Neuronal stem cell (in vitro differentiated cells): ENCODE data around the gene PAXX.

ENCODE experiments used
- DNase-seq: peaks from one replicate; pipeline ENCODE4 v3.0.0-alpha.2; 2013; ENCODE audit warnings: low spot score
- H2AFZ ChIP-seq: one replicate; pipeline ENCODE4 v1.6.1; 2013; ENCODE audit warnings: mild to moderate bottlenecking, low read length, inconsistent platforms
- H2AK5ac ChIP-seq: 2 replicates; pipeline ENCODE4 v1.6.1; 2013; ENCODE audit warnings: low read depth, mild to moderate bottlenecking, inconsistent platforms, low read length, moderate library complexity, mixed read lengths
- H2BK120ac ChIP-seq: 2 replicates; pipeline ENCODE4 v1.6.1; 2013; ENCODE audit warnings: low read depth, mild to moderate bottlenecking, inconsistent platforms, low read length, moderate library complexity, mixed read lengths
- H2BK12ac ChIP-seq: one replicate; pipeline ENCODE4 v1.6.1; 2013; ENCODE audit warnings: low read length, inconsistent platforms
- H2BK15ac ChIP-seq: 2 replicates; pipeline ENCODE4 v1.6.1; 2013; ENCODE audit warnings: mild to moderate bottlenecking, low read length, inconsistent platforms, mixed read lengths
- H2BK5ac ChIP-seq: one replicate; pipeline ENCODE4 v1.6.1; 2013; ENCODE audit warnings: inconsistent platforms, mild to moderate bottlenecking, low read length, moderate library complexity
- H3K14ac ChIP-seq: one replicate; pipeline ENCODE4 v1.6.1; 2013; ENCODE audit warnings: low read length, inconsistent platforms
- H3K18ac ChIP-seq: 2 replicates; pipeline ENCODE4 v1.6.1; 2013; ENCODE audit warnings: low read length, inconsistent platforms
- H3K23ac ChIP-seq: 2 replicates; pipeline ENCODE4 v1.6.1; 2013; ENCODE audit warnings: low read depth, mild to moderate bottlenecking, mixed read lengths, low read length, inconsistent platforms; ENCODE audit not compliant: poor library complexity
- H3K27ac ChIP-seq: replicated peaks from 3 replicates; pipeline ENCODE4 v1.5.1; 2013; ENCODE audit warnings: low read length, inconsistent platforms
- H3K27me3 ChIP-seq, 3 experiments: 2 replicates each; pipeline ENCODE4 v1.6.1; 2013; ENCODE audit warnings: low read length in 3 of 3, mild to moderate bottlenecking in 2 of 3, inconsistent platforms in 1 of 3, low read depth in 1 of 3, mixed read lengths in 1 of 3, moderate library complexity in 1 of 3; ENCODE audit not compliant: control insufficient read depth in 3 of 3, insufficient read depth in 3 of 3
- H3K36me3 ChIP-seq, 2 donors: replicated peaks in 1 of 2; 2 replicates each; pipeline ENCODE4 v1.6.1; 2013; ENCODE audit warnings: low read length in 2 of 2; ENCODE audit not compliant: control insufficient read depth in 2 of 2, insufficient read depth in 2 of 2
- H3K4ac ChIP-seq: 2 replicates; pipeline ENCODE4 v1.6.1; 2013; ENCODE audit warnings: inconsistent platforms, mild to moderate bottlenecking, low read length, moderate library complexity
- H3K4me1 ChIP-seq, 2 donors: 1 replicate in 1 of 2; 2 replicates in 1 of 2; pipeline ENCODE4 v1.6.1; 2013; ENCODE audit warnings: low read length in 2 of 2, low read depth in 1 of 2; ENCODE audit not compliant: control insufficient read depth in 2 of 2, insufficient read depth in 1 of 2
- H3K4me2 ChIP-seq: one replicate; pipeline ENCODE4 v1.6.1; 2013; ENCODE audit warnings: mild to moderate bottlenecking, low read length, inconsistent platforms; ENCODE audit not compliant: insufficient read depth, poor library complexity, severe bottlenecking
- H3K4me3 ChIP-seq, 2 donors: 2 replicates each; pipeline ENCODE4 v1.5.1; 2013; ENCODE audit warnings: low read length in 2 of 2, mild to moderate bottlenecking in 2 of 2, inconsistent platforms in 1 of 2, moderate library complexity in 1 of 2
- H3K79me1 ChIP-seq: one replicate; pipeline ENCODE4 v1.6.1; 2013; ENCODE audit warnings: low read depth, mild to moderate bottlenecking, inconsistent platforms, low read length, moderate library complexity
- H3K9ac ChIP-seq: one replicate; pipeline ENCODE4 v1.6.1; 2013; ENCODE audit warnings: mild to moderate bottlenecking, low read depth, low read length, inconsistent platforms; ENCODE audit not compliant: poor library complexity
- H3K9me3 ChIP-seq, 2 donors: replicated peaks in 1 of 2; 2 replicates each; pipeline versions ENCODE3 to v1.6.1; 2013; ENCODE audit warnings: low read length in 2 of 2, mild to moderate bottlenecking in 2 of 2, inconsistent platforms in 1 of 2, low read depth in 1 of 2, mixed read lengths in 1 of 2, moderate library complexity in 1 of 2; ENCODE audit not compliant: control insufficient read depth in 2 of 2, insufficient read depth in 1 of 2
- H4K8ac ChIP-seq: one replicate; pipeline ENCODE4 v1.6.1; 2013; ENCODE audit warnings: low read depth, mild to moderate bottlenecking, inconsistent platforms, low read length, moderate library complexity
- H4K91ac ChIP-seq: one replicate; pipeline ENCODE4 v1.6.1; 2013; ENCODE audit warnings: low read length, low read depth, mild to moderate bottlenecking, inconsistent platforms; ENCODE audit not compliant: poor library complexity
- WGBS, 2 donors: extraction: QIAGEN DNeasy Blood & Tissue Kit; methylation state at CpG; one replicate each; pipeline ENCODE4 v1.1.7; 2013; ENCODE audit warnings: missing lambda C conversion rate in 2 of 2, mixed read lengths in 1 of 2; ENCODE audit not compliant: insufficient read length in 2 of 2, insufficient replicate concordance in 1 of 2; ENCODE audit errors: extremely low coverage in 2 of 2; 5-methylcytosine and 5-hydroxymethylcytosine counted together

PAXX gene

GRCh38 chr9:137012694-137013570, 20.7 kb downstream of the PAXX start:
- DNase-seq = no peak
- no peaks in the 10 kb centered on the region for H3K27me3 ChIP-seq
- no peak overlapping the region for H2BK15ac ChIP-seq
- H2BK5ac ChIP-seq = no peak overlapping the region
- no peak overlapping the region for H2AFZ ChIP-seq
- H3K4ac ChIP-seq = no peak overlapping the region
- peaks cover 0 to 6% of the 10 kb centered on the region in 2 donors for H3K9me3 ChIP-seq
- no peak overlapping the region for H3K23ac ChIP-seq
- H2BK12ac ChIP-seq = no peak overlapping the region
- H4K8ac ChIP-seq = no peak overlapping the region
- H3K18ac ChIP-seq = no peak overlapping the region
- no peak overlapping the region for H2BK120ac ChIP-seq
- no peak overlapping the region for H3K4me2 ChIP-seq
- no peak overlapping the region for H3K27ac ChIP-seq
- H3K4me3 ChIP-seq = no peak overlapping the region
- H2AK5ac ChIP-seq = no peak overlapping the region
- no peak overlapping the region for H4K91ac ChIP-seq
- H3K4me1 ChIP-seq = peaks cover 0 to 4% of the 10 kb centered on the region in 2 donors
- no peak overlapping the region for H3K14ac ChIP-seq
- no CpG with 5 or more reads among the region's 67 CpGs for WGBS, 2 donors
- peaks cover 3% of the 10 kb centered on the region for H3K79me1 ChIP-seq
- H3K36me3 ChIP-seq = peaks cover 29 to 48% of the 10 kb centered on the region in 2 donors
- no peak overlapping the region for H3K9ac ChIP-seq

- Histone ChIP-seq H3K27me3 (no peaks in the 10 kb centered on the region), H4K91ac (no peak overlapping the region), H3K27ac (no peak overlapping the region), H3K14ac (no peak overlapping the region), H2AK5ac (no peak overlapping the region), H3K4ac (no peak overlapping the region), H3K4me2 (no peak overlapping the region), H3K9me3 (peaks cover 0 to 6% of the 10 kb centered on the region in 2 donors), H3K4me1 (no peaks in the 10 kb centered on the region), H3K4me3 (no peak overlapping the region), H3K23ac (peak overlapping the region; percentile 55), H2BK15ac (no peak overlapping the region), H3K36me3 (peaks cover 29 to 49% of the 10 kb centered on the region in 2 donors), H2AFZ (no peak overlapping the region), H3K9ac (peak overlapping the region; percentile 21), H4K8ac (no peak overlapping the region), H2BK12ac (no peak overlapping the region), H3K18ac (no peak overlapping the region), H2BK5ac (peak overlapping the region; percentile 24), H3K79me1 (peaks cover 3% of the 10 kb centered on the region), H2BK120ac (no peak overlapping the region)
- no CpG with 5 or more reads among the region's 20 CpGs for WGBS, 2 donors
- no peak for DNase-seq
Measured at GRCh38 chr9:137013571-137013940, 21.3 kb downstream of the PAXX start.

DNA sequence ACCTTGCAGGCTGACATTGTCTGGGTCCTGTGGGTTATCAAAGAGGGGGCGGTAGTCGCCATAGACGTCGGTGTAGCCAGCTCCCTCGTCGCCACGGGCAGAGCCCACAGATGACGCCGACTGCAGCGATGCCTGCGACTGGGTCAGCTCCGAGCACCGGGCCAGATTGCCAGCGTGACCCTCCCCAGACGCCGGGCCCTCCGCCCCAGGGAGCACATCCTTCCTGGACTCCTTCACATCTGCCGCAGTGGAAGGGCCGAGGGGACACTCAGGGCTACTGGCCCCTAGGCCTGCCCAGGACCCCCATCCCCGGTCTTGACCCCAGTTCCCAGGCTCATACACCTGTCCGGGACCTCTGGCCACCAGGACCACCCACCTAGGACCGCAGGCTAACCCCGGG, 21.9 kb downstream of the PAXX start:
- no peak overlapping the region for H2BK120ac ChIP-seq
- H3K23ac ChIP-seq = peak overlapping the region; percentile 31
- no peak overlapping the region for H3K27ac ChIP-seq
- H3K4me3 ChIP-seq = no peak overlapping the region
- no peak overlapping the region for H4K91ac ChIP-seq
- no peaks in the 10 kb centered on the region for H3K27me3 ChIP-seq
- H2BK15ac ChIP-seq = no peak overlapping the region
- H3K9ac ChIP-seq = peak overlapping the region; percentile 21
- no peak overlapping the region for H3K18ac ChIP-seq
- WGBS, 2 donors = no CpG with 5 or more reads among the region's 23 CpGs
- H2BK12ac ChIP-seq = no peak overlapping the region
- peaks cover 0 to 6% of the 10 kb centered on the region in 2 donors for H3K9me3 ChIP-seq
- DNase-seq = no peak
- no peak overlapping the region for H3K4ac ChIP-seq
- no peak overlapping the region for H3K14ac ChIP-seq
- H3K36me3 ChIP-seq = peaks cover 29 to 49% of the 10 kb centered on the region in 2 donors
- H2BK5ac ChIP-seq = no peak overlapping the region
- H3K79me1 ChIP-seq = peaks cover 6% of the 10 kb centered on the region
- H2AK5ac ChIP-seq = no peak overlapping the region
- no peaks in the 10 kb centered on the region for H3K4me1 ChIP-seq
- H4K8ac ChIP-seq = no peak overlapping the region
- no peak overlapping the region for H3K4me2 ChIP-seq
- H2AFZ ChIP-seq = no peak overlapping the region

GRCh38 chr9:137014776-137015539, 22.7 kb downstream of the PAXX start:
- H4K91ac ChIP-seq = no peak overlapping the region
- H3K4ac ChIP-seq = no peak overlapping the region
- H4K8ac ChIP-seq = no peak overlapping the region
- H3K14ac ChIP-seq = no peak overlapping the region
- no peak for DNase-seq
- no peak overlapping the region for H2AK5ac ChIP-seq
- no peak overlapping the region for H2BK15ac ChIP-seq
- WGBS, 2 donors = no CpG with 5 or more reads among the region's 36 CpGs
- no peak overlapping the region for H3K4me3 ChIP-seq
- H2BK120ac ChIP-seq = no peak overlapping the region
- H3K4me2 ChIP-seq = no peak overlapping the region
- H3K23ac ChIP-seq = peak overlapping the region; percentile 43
- H3K79me1 ChIP-seq = peaks cover 6% of the 10 kb centered on the region
- H3K9me3 ChIP-seq = peaks cover 0 to 6% of the 10 kb centered on the region in 2 donors
- peak overlapping the region; percentile 44 for H3K9ac ChIP-seq
- H2BK12ac ChIP-seq = no peak overlapping the region
- no peak overlapping the region for H2AFZ ChIP-seq
- peaks cover 26 to 43% of the 10 kb centered on the region in 2 donors for H3K36me3 ChIP-seq
- H3K27ac ChIP-seq = no peak overlapping the region
- no peaks in the 10 kb centered on the region for H3K27me3 ChIP-seq
- no peak overlapping the region for H2BK5ac ChIP-seq
- H3K18ac ChIP-seq = no peak overlapping the region
- no peaks in the 10 kb centered on the region for H3K4me1 ChIP-seq
